SH-SY5Y (cell line): ENCODE data around the gene BCL7A.

Experiments
- GATA2 ChIP-seq: IDR thresholded peaks from 2 replicates; pipeline ENCODE4 v1.6.1; 2011; ENCODE audit warnings: mild to moderate bottlenecking, low read depth, low read length
- GATA3 ChIP-seq: IDR thresholded peaks from 2 replicates; pipeline ENCODE4 v1.6.1; 2011; ENCODE audit warnings: low read depth, mild to moderate bottlenecking, low read length, moderate library complexity

GRCh38 chr12:122018937-122019336, 2.7 kb upstream of the BCL7A start:
- no peak for TF ChIP-seq GATA3
- no peak for TF ChIP-seq GATA2
